ENCODE data around the gene SIGLEC8. TPM values are rescaled to one million over a fixed set of nuclear protein-coding genes. Genes with fewer than 3 reads are reported as not detected.

Gene SIGLEC8
- total RNA-seq, 1 experiment from 2014 or later: not detected

GRCh38 chr19:51493776-51494175 lies 35.5 kb upstream of the SIGLEC8 start:
- H3K27ac ChIP-seq (ENCODE audit: low read depth, low read length): no peak overlapping the region
- no peaks in the 10 kb centered on the region for H3K9me3 ChIP-seq (ENCODE audit: control insufficient read depth in 1 of 2, insufficient read depth in 1 of 2, low read depth in 1 of 2, low read length in 2 of 2)
- CTCF ChIA-PET: no interaction called here
- peaks cover 15% of the 10 kb centered on the region; the same call in 1 of the 2 replicates for H3K27me3 ChIP-seq (ENCODE audit: insufficient read depth, low read length)
- ATAC-seq (no peak), DNase-seq (ENCODE audit: low read depth, low spot score) (no peak)
- BruUV-seq (replicated peaks): no TSS peak
- intact Hi-C loops (cut with micrococcal nuclease): no loop called here
- H3K9me2 ChIP-seq (ENCODE audit: insufficient read depth): no peaks in the 10 kb centered on the region
- H3K4me1 ChIP-seq (ENCODE audit: control insufficient read depth in 1 of 2, insufficient read depth in 2 of 2, low read length in 2 of 2): no peaks in the 10 kb centered on the region; a peak in 1 of 4 replicates
- H3K4me3 ChIP-seq (replicated peaks in 1 of 2; ENCODE audit: low read depth in 1 of 2, low read length in 2 of 2): no peak overlapping the region
- TF ChIP-seq FOSL1 (IDR thresholded peaks at IDR 0.05; ENCODE audit: low read depth): no peak
- no peak for TF ChIP-seq EZH2phosphoT487 (IDR thresholded peaks at IDR 0.05; ENCODE audit: borderline replicate concordance)
- TF ChIP-seq EGR1 (IDR thresholded peaks at IDR 0.05; ENCODE audit: low read depth): no peak
- no peak for TF ChIP-seq ATF3 (IDR thresholded peaks at IDR 0.05)
- TF ChIP-seq CEBPB (IDR thresholded peaks at IDR 0.05; ENCODE audit: low read depth): no peak
- no peak for TF ChIP-seq REST (IDR thresholded peaks at IDR 0.05; ENCODE audit: low read depth)
- no peak for TF ChIP-seq JUND (IDR thresholded peaks at IDR 0.05)
- TF ChIP-seq EZH2 (IDR thresholded peaks at IDR 0.05): no peak
- TF ChIP-seq SP1 (IDR thresholded peaks at IDR 0.05; ENCODE audit: low read depth): no peak
- RAD21 ChIA-PET (ENCODE audit: low non-redundant PET in 1 of 2, low total read pairs in 2 of 2, uncharacterized antibody in 2 of 2, unreplicated experiment in 2 of 2): no interaction called here
- H3K4me2 ChIP-seq (ENCODE audit: low read length): no peak overlapping the region
- no peaks in the 10 kb centered on the region for H4K20me1 ChIP-seq (ENCODE audit: insufficient read depth)
- no peaks in the 10 kb centered on the region for H3K79me2 ChIP-seq (ENCODE audit: insufficient read depth, low read length)
- POLR2A ChIA-PET: no interaction called here
- H2AFZ ChIP-seq (ENCODE audit: low read depth, low read length, poor library complexity, severe bottlenecking): no peak overlapping the region
- H3K9ac ChIP-seq (ENCODE audit: low read length): no peak overlapping the region
- H3K36me3 ChIP-seq (ENCODE audit: control insufficient read depth in 1 of 2, insufficient read depth in 2 of 2, low read length in 2 of 2): no peaks in the 10 kb centered on the region
